Upper lobe of left lung (tissue), 6 donors: Measurements from ENCODE around the gene KANSL1. TPM values are rescaled to one million over a fixed set of nuclear protein-coding genes. Genes with fewer than 3 reads are reported as not detected.

Source experiments
- ATAC-seq, 2 donors: fragments of 200-7000 bp; cut with Tn5 transposase; one replicate each; pipeline ENCODE4 v1.9.1; 2022; ENCODE audit warnings: mild to moderate bottlenecking in 2 of 2, moderate library complexity in 2 of 2; ENCODE audit not compliant: low FRiP score in 2 of 2
- DNase-seq, 2 donors: peaks; one replicate each; pipeline ENCODE4 v3.0.0-alpha.2; 2019 to 2020
- H3K27ac ChIP-seq, 4 donors: fragments of 200-600 bp; sonication (generic); one replicate each; pipeline ENCODE4 v1.5.1; 2016 to 2019
- H3K27me3 ChIP-seq, 4 donors: fragments of 200-600 bp; sonication (generic); one replicate each; pipeline ENCODE4 v1.5.1; 2017 to 2019
- H3K36me3 ChIP-seq, 4 donors: fragments of 200-600 bp; sonication (generic); one replicate each; pipeline ENCODE4 v1.5.1; 2016 to 2019
- H3K4me1 ChIP-seq, 4 donors: fragments of 200-600 bp; sonication (generic); one replicate each; pipeline ENCODE4 v1.5.1; 2018 to 2019
- H3K4me3 ChIP-seq, 4 donors: fragments of 200-600 bp; sonication (generic); one replicate each; pipeline ENCODE4 v1.5.1; 2017 to 2019; ENCODE audit warnings: mild to moderate bottlenecking in 2 of 4, moderate library complexity in 1 of 4
- H3K9me3 ChIP-seq, 4 donors: fragments of 200-600 bp; sonication (generic); one replicate each; pipeline ENCODE4 v1.5.1; 2018 to 2019
- CTCF ChIP-seq, 6 experiments: fragments of 450-650 bp in 4 of 6; fragments of 200-600 bp in 2 of 6; sonication (generic) in 2 of 6; IDR thresholded peaks; one replicate each; pipeline ENCODE4 v1.5.1; 2016 to 2019; ENCODE audit warnings: antibody characterized with exemption in 6 of 6
- EP300 ChIP-seq, 4 donors: sonication (generic); formaldehyde crosslinking; IDR thresholded peaks; one replicate each; pipeline ENCODE4 v1.5.1; 2017; ENCODE audit warnings: antibody characterized with exemption in 4 of 4, control low read depth in 2 of 4
- POLR2A ChIP-seq, 4 donors: fragments of 450-650 bp; IDR thresholded peaks; one replicate each; pipeline ENCODE4 v1.5.1; 2016 to 2017; ENCODE audit warnings: antibody characterized with exemption in 4 of 4, mild to moderate bottlenecking in 2 of 4
- POLR2AphosphoS5 ChIP-seq, 2 donors: sonication (generic); formaldehyde crosslinking; IDR thresholded peaks; one replicate each; pipeline ENCODE4 v1.5.1; 2017; ENCODE audit warnings: antibody characterized with exemption in 2 of 2
- WGBS, 2 donors: methylation state at CpG; one replicate each; pipeline ENCODE4 v1.1.5; 2017 to 2018; 5-methylcytosine and 5-hydroxymethylcytosine counted together
- total RNA-seq, 6 donors: library from RNA; depleted of rRNA in 4 of 6; stranded (reverse); fragments of >200 nt in 4 of 6; gene quantifications; one replicate each; pipeline versions ENCODE4 v1.1.0 to v1.2.1, GENCODE V29; 2016 to 2021
- donor health status: DM: no; HTN: no; CAD: no; lungs with moderate emphysema.
- donor health status: DM: no; HTN: yes; CAD: no; lungs with severe emphysema.

The KANSL1 gene
- total RNA-seq, 6 donors from 2014 or later, result 60.5 to 294 (median 108) TPM

GRCh38 chr17:46100590-46100989, 92.6 kb downstream of the KANSL1 start:
- H3K9me3 ChIP-seq, result no peaks in the 10 kb centered on the region
- DNase-seq, result no peak
- peak overlapping the region in 3 of 4 donors; percentile 0 to 52 (median 48) for H3K27ac ChIP-seq
- WGBS, 2 donors, result 65 to 67% methylated on average over 2 of the region's 2 CpGs
- peaks cover 28 to 33% (median 31%) of the 10 kb centered on the region in 4 donors for H3K4me1 ChIP-seq
- no peak overlapping the region for H3K4me3 ChIP-seq
- TF ChIP-seq EP300 (IDR thresholded peaks at IDR 0.05), result no peak
- no peaks in the 10 kb centered on the region for H3K36me3 ChIP-seq
- ATAC-seq, result no peak
- no peaks in the 10 kb centered on the region for H3K27me3 ChIP-seq

GRCh38 chr17:46099865-46100264, 93.4 kb downstream of the KANSL1 start:
- H3K4me3 ChIP-seq, result no peak overlapping the region
- H3K27me3 ChIP-seq, result no peaks in the 10 kb centered on the region
- no peaks in the 10 kb centered on the region for H3K9me3 ChIP-seq
- no peak for DNase-seq
- peaks cover 28 to 35% (median 31%) of the 10 kb centered on the region in 4 donors for H3K4me1 ChIP-seq
- WGBS, 2 donors, result 46 to 63% methylated on average over 1 of the region's 1 CpG
- ATAC-seq, result no peak
- no peak overlapping the region for H3K27ac ChIP-seq
- TF ChIP-seq EP300 (IDR thresholded peaks at IDR 0.05), result no peak
- no peak for TF ChIP-seq POLR2AphosphoS5 (IDR thresholded peaks at IDR 0.05)
- TF ChIP-seq POLR2A (IDR thresholded peaks at IDR 0.05), result no peak
- no peak for TF ChIP-seq CTCF (IDR thresholded peaks at IDR 0.05)
- H3K36me3 ChIP-seq, result no peaks in the 10 kb centered on the region

- H3K27ac ChIP-seq, result no peak overlapping the region
- ATAC-seq (no peak), DNase-seq (no peak)
- H3K27me3 ChIP-seq, result no peaks in the 10 kb centered on the region
- WGBS, 2 donors, result 69 to 72% methylated on average over 1 of the region's 1 CpG
- peaks cover 0 to 10% (median 0%) of the 10 kb centered on the region in 4 donors for H3K36me3 ChIP-seq
- H3K4me3 ChIP-seq, result no peak overlapping the region
- no peak for TF ChIP-seq EP300 (IDR thresholded peaks at IDR 0.05)
- TF ChIP-seq POLR2AphosphoS5 (IDR thresholded peaks at IDR 0.05), result no peak
- peaks cover 24 to 29% (median 27%) of the 10 kb centered on the region in 4 donors for H3K4me1 ChIP-seq
- H3K9me3 ChIP-seq, result no peaks in the 10 kb centered on the region
These were observed 95.7 kb downstream of the KANSL1 start for GRCh38 chr17:46097497-46097896.

GRCh38 chr17:46092991-46093390, 100.2 kb downstream of the KANSL1 start:
- H3K27ac ChIP-seq, result no peak overlapping the region
- H3K9me3 ChIP-seq, result no peaks in the 10 kb centered on the region
- peaks cover 0 to 16% (median 0%) of the 10 kb centered on the region in 4 donors for H3K36me3 ChIP-seq
- no peak for DNase-seq
- TF ChIP-seq POLR2A (IDR thresholded peaks at IDR 0.05) (no peak), EP300 (IDR thresholded peaks at IDR 0.05) (no peak), CTCF (IDR thresholded peaks at IDR 0.05) (no peak), POLR2AphosphoS5 (IDR thresholded peaks at IDR 0.05) (no peak)
- no peak overlapping the region for H3K4me3 ChIP-seq
- H3K4me1 ChIP-seq, result peaks cover 2 to 11% (median 8%) of the 10 kb centered on the region in 4 donors
- no peaks in the 10 kb centered on the region for H3K27me3 ChIP-seq
- no peak for ATAC-seq

- Histone ChIP-seq H3K27ac (no peak overlapping the region), H3K4me3 (no peak overlapping the region), H3K36me3 (peaks cover 0 to 16% (median 0%) of the 10 kb centered on the region in 4 donors), H3K9me3 (no peaks in the 10 kb centered on the region), H3K4me1 (peaks cover 0 to 13% (median 5%) of the 10 kb centered on the region in 4 donors), H3K27me3 (no peaks in the 10 kb centered on the region)
- no peak for TF ChIP-seq POLR2AphosphoS5 (IDR thresholded peaks at IDR 0.05)
- no peak for TF ChIP-seq EP300 (IDR thresholded peaks at IDR 0.05)
- TF ChIP-seq CTCF (IDR thresholded peaks at IDR 0.05), result no peak
- TF ChIP-seq POLR2A (IDR thresholded peaks at IDR 0.05), result no peak
- DNase-seq, result no peak
- WGBS, 2 donors, result 86 to 91% methylated on average over 4 of the region's 4 CpGs
- ATAC-seq, result no peak
These were observed 102.4 kb downstream of the KANSL1 start for GRCh38 chr17:46090871-46091270.

GRCh38 chr17:46089389-46089965, 103.8 kb downstream of the KANSL1 start:
- ATAC-seq (no peak), DNase-seq (no peak)
- no peak overlapping the region for H3K27ac ChIP-seq
- no peaks in the 10 kb centered on the region for H3K27me3 ChIP-seq
- TF ChIP-seq POLR2AphosphoS5 (IDR thresholded peaks at IDR 0.05), result no peak
- TF ChIP-seq CTCF (IDR thresholded peaks at IDR 0.05), result no peak
- TF ChIP-seq POLR2A (IDR thresholded peaks at IDR 0.05), result no peak
- no peak for TF ChIP-seq EP300 (IDR thresholded peaks at IDR 0.05)
- H3K36me3 ChIP-seq, result peaks cover 0 to 16% (median 0%) of the 10 kb centered on the region in 4 donors
- peaks cover 0 to 13% (median 3%) of the 10 kb centered on the region in 4 donors for H3K4me1 ChIP-seq
- WGBS, 2 donors, result 74 to 75% methylated on average over 3 of the region's 3 CpGs
- no peak overlapping the region for H3K4me3 ChIP-seq
- H3K9me3 ChIP-seq, result no peaks in the 10 kb centered on the region
